ENCODE data around the gene CNPPD1.
"Not testable (repeated sequence)": the region's sequence is repeated elsewhere in the genome, so short reads cannot be mapped to it uniquely, and the experiment has no call there.

The CNPPD1 gene

DNA sequence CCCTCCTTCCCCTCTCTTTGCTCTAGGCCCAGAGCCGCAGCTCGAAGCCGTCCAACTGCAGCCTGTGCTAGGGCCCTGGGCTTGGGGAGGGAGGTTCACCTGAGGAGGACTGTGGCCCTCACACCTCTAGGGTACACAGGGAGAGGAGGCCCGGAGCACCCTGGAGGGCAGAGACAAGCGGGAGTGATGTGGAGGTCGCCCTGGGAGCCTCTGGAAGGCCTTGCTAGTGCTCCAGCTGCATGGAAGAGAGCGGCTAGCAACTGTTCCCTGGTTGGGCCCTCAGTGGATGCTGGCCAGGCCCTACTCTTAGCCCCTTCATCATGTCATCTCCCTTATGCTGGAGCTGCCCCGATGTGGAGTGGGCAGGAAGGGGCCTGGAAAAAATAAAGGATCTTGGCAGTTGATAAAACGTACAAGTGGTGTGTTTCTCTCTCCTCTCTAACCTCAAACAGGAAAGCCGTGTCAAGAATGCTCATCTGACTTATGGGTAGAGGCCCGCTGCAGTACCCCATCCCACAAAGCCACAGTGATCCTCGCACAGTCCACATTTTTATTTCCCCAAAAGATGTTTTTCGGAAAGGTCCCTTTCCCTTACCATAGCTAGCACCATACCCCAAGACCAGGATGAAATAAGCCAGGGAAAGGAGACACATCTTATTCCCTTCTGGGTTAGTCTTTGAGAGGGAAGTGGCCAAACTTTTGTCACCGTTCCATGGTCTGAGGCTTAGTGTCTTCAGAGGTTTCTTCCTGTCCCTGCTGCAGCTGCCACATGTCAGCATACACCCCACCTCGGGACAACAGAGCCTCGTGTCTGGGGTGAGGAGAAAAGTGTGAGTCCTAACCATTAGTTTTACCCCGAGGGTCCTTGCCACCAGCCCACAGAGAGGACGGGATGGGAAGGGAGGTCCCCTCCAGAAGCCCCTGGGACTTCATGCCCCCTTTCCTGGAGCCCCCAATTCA is 32.8 kb upstream of the CNPPD1 start:
- DNase-seq = no peak

DNA sequence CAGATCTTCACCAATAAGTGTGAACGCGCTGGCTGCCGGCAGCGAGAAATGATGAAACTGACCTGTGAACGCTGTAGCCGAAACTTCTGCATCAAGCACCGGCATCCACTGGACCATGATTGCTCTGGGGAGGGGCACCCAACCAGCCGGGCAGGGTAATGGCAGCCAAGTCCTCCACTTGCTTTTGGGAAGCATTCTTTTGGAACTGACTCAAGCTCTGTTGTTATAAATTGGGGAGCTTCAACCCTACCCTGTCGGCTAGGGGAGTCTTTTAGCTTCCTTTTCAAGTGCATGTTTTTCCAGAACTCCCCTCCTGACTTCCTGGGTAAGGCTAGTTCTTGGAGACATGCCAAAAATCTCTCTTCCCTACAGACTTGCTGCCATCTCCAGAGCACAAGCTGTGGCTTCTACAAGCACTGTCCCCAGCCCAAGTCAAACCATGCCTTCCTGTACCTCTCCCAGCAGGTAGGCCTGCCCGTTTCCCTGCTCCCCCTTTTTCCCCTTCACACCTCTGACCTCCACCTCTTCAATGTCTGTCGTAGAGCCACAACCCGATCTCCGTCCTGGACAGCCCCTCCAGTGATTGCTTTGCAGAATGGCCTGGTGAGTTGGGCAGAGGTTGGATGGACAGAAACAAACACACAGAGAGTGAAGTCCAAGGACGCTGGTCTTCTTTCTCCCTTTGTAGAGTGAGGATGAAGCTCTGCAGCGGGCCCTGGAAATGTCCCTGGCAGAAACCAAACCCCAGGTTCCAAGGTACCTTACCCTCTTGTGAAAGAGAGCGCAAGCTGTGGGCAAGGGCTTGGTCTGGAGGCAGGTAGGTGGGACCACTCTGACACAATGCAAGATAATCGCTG is 31.4 kb upstream of the CNPPD1 start:
- DNase-seq = peak in 1 of 56 donors; percentile 10

DNA sequence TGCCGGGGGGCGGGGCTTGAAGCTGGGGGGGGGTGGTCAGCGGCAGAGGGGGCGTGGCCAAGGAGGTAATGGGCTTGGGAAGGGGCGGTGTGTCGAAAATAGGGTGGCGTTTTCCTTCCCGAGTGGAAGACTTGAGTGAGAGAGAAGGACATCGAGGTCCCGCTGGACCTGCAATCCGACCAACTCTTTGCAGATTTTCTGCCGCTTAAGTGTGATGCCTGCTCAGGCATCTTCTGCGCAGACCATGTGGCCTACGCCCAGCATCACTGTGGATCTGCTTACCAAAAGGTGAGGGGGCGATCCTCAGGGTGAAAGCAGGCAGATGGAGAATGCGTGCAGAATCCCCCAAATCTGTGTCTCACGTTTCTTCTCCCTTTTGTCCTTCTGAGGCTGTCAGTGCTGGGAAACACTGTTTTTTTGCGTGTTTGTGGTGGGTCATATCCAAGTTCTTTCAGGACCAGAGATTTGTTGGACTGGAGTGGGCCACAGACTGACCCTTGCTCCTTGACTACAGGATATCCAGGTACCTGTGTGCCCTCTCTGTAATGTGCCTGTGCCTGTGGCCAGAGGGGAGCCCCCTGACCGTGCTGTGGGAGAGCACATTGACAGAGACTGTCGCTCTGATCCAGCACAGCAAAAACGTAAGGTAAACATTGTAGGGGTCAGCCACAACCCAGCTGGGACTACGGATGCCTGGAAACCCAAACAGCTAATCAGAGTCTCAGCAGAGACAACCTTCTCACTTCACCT is 30.6 kb upstream of the CNPPD1 start:
- peak in 1 of 56 donors; percentile 78 for DNase-seq

DNA sequence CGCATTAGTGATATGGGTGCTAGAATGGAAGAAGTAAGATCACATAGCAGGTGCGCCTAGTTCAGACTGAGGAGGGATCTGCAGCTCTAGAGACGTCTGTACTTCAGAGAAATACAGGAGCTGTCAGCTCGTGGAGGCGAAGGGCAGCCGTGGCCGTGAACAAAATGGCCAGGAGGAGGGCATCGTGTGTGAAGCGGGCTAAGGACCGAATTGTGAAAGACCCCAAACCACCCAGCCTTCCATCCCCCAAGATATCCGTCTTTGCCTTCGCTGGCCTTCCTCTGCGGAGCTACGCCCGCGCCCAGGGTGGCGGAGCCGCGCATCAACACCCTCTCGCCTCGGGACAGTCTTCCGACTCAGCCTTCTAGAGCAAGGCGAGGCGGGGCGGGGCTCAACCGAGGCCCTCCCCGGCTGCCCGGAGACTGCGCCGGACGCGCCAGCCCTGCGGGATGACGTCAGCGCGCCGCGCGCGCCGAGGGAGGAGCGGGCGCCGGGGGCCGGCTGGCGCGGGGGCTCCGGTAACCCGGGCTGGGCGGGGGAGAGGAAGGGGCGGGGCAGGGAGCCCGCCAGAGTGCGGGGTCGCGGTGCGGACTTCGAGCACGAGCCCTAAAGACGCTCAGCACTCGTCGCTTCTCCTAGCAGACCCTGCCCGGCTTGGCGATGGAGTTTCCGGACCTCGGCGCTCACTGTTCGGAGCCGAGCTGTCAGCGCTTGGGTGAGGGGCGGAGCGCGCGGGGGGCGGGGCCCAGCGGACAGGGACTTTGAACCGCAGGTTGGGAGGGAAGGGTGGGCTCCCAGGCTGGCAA is 29.8 kb upstream of the CNPPD1 start, which contains the start of gene ZFAND2B:
ZFAND2B (plus strand) TSS at position 455 of the 806 bp plus-strand sequence; CDS start at position 661, 206 bp downstream.
- peak; percentile 54 to 97 (median 91) for DNase-seq

DNA sequence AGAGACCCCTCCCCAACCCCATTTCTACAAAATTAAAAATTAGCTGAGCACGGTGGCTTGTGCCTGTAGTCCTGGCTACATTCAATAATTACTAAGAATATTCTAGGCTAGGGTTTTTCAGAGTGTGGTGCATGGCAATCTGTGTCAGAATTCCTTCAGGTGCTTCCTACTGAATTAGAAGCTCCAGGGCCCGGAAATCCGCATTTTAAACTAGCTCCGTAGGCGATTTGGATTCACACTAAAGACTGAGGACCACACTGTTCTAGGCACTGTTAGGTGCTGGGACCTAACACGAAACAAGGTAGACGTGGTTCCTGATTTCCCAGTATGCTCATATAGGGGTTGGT is 29.2 kb upstream of the CNPPD1 start:
- DNase-seq = no peak

DNA sequence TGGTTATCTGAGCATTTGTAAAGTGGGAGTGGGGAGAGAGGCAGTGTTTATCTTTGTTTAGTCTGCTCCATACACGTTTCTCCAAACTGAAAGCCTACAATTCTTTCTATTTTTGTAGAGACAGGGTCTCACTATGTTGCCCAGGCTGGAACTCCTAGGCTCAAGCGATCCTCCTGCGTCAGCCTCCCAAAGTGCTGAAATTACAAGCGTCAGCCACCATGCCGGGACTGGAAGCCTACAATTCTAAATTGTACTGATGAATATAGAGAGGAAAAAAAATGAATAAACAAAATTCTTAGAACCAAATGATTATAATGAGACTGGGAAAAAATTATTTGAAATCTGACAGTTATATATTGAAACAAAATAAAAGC is 28.4 kb upstream of the CNPPD1 start:
- no peak for DNase-seq

DNA sequence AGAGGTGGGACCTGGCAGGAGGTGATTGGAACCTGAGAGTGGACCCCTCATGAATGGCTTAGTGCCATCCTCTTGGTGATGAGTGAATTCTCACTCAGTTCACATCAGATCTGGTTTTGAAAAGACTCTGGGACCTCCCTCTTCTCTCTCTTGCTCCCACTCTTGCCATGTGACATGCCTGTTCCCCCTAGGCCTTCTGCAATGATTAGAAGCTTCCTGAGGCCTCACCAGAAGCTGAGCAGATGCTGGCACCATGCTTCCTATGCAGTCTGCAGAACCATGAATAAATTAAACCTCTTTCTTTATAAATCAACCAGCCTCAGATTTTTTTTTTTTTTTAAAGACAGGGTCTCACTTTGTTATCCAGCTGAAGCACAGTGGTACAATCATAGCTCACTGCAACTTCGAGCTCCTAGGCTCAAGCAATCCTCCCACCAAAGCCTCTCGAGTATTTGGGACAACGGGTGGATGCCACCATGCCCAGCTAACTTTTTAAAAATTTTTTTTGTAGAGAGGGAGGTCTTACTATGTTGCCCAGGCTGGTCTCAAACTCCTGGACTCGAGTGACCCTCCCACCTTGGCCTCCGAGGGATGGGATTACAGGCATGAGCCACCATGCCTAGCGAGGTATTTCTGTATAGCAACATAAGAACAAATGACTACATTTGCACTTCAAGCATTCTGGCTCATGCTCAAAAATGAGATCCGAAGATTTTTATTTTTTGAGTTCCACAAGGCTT is 27.9 kb upstream of the CNPPD1 start:
- no peak for DNase-seq

DNA sequence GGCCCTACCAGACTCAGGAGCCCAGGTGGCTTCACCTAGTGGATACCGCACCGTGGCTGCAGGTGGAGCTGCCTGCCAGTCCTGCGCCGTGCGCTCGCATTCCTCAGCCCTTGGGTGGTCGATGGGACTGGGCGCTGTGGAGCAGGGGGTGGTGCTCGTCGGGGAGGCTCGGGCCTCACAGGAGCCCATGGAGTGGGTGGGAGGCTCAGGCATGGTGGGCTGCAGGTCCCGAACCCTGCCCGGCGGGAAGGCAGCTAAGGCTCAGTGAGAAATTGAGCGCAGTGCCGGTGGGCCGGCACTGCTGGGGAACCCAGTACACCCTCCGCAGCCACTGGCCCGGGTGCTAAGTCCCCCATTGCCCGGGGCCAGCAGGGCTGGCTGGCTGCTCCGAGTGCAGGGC is 24.6 kb upstream of the CNPPD1 start:
- DNase-seq = not testable (repeated sequence)

DNA sequence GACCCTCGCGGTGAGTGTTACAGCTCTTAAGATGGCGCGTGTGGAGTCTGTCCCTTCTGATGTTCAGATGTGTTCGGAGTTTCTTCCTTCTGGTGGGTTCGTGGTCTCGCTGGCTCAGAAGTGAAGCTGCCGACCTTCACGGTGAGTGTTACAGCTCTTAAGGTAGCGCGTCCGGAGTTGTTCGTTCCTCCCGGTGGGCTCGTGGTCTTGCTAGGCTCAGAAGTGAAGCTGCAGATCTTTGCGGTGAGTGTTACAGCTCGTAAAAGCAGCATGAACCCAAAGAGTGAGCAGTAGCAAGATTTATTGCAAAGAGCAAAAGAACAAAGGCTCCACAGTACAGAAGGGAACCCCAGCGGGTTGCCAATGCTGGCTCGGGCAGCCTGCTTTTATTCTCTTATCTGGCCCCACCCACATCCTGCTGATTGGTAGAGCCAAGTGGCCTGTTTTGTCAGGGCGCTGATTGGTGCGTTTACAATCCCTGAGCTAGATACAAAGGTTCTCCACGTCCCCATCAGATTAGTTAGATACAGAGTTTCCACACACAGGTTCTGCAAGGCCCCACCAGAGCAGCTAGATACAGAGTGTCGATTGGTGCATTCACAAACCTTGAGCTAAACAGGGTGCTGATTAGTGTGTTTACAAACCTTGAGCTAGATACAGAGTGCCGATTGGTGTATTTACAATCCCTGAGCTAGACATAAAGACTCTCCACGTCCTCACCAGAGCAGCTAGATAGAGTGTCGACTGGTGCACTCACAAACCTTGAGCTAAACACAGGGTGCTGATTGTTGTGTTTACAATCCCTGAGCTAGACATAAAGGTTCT is 24.0 kb upstream of the CNPPD1 start:
- peak in 2 of 56 donors; percentile 2 to 11 for DNase-seq

DNA sequence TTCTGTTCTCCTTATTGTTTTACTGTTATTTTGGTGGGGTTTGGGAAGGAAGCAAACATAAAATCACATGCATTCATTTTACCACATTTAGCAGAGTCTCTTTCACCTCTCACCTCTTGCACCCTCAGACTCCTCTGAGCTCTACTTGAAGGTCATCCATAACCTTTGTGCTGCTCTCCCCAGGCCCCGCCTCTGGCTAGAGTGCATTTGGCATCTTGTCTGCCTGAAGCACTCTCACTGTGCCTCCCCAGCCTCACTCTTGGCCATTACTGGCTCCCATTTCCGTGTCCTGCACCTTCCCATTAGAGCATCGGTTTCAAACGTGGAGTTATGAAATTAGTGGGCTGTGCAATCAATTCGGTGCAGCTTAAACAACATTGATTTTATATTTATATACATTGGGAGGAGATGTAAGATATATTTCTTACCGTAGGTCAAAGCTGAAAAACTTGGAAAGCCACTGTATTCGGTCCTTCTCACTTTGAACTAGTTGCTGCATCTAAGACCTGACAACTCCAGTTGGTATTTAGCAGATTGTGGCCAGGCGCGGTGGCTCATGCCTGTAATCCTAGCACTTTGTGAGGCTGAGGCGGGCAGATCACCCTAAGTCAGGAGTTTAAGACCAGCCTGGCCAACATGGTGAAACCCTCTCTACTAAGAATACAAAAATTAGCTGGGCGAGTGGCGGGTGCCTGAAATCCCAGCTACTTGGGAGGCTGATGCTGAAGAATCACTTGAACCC is 22.9 kb upstream of the CNPPD1 start:
- no peak for DNase-seq

DNA sequence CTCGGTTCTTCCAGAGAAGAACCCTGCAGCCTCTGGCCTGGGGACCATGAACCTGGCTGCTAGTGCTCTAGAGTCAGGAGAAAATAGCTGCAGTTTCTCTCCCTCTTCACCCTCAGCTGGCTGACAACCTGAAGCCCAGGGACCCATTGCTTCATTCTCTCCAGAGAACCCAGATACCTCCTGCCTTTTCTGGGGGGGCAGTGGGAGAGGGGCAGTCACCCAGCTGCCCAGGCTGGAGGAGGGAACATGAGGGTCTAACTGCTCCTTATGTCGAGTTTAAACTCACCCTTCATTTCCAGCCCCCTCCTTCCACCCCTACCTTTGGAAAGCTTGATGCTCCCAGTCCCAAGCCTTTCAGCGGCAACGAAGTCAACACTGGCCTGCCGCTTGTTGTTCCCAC is 22.2 kb upstream of the CNPPD1 start:
- DNase-seq = no peak

DNA sequence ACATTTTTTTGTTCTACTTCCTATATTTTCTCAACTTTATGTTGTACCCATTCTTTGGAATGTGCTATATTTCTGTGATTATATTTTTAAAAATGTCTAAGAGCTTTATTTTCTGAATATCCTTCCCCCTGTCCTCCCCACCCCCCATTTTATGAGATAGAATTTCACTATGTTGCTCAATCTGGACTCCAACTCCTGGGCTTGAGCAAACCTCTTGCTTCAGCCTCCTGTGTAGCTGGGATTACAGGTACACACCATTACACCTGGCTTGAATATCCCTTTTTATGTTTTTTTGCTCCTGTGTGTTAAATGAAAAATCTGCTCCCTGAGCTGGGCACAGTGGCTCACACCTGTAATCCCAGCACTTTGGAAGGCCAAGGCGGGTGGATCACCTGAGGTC is 20.7 kb upstream of the CNPPD1 start:
- DNase-seq = no peak

DNA sequence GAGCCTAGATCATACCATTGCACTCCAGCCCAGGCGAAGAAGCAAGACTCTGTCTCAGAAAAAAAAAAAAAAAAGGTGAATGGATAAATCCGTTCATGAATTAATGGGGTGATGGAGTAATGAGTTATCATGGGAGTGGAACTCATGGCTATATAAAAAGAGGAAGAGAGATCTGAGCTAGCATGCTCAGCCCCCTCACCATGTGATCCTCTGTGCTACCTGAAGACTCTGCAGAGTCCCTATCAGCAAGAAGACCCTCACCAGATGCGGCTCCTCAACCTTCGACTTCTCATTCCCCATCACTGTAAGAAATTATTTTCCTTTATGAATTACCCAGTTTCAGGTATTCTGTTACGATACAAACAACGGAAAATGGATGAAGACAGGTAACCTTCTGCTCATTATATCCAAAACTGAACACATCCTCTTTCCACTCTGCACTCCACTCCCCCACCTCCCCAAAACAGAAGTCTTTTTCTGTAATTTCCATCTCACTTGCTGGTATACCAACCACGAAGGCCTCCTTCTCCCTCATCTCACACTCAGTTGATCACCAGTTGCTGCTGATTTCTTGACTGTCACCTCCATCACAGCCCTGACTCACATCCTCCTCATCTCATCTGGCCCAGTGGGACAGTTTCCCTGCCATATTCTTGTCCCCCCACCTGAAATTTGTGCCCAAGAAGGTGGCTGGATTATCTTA is 10.2 kb upstream of the CNPPD1 start:
- no peak for DNase-seq

DNA sequence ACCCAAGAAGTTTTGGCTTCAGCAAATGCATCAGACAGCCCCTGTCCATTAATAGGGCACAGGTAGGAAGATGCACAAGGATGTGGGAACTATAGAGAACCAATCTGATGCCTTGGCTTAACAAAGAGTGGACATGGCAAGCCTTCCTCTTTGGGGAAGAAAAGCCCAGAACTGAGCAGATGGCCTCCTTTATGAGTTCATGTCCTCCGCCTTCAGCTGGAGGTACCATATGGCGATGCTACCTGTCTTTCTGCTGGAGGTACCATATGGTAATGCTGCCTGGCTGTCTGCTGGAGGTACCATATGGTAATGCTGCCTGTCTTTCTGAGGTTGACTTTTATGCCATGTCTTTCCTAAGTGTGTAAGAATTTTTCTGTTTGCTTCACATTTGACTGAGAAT is 7.4 kb upstream of the CNPPD1 start:
- no peak for DNase-seq

DNA sequence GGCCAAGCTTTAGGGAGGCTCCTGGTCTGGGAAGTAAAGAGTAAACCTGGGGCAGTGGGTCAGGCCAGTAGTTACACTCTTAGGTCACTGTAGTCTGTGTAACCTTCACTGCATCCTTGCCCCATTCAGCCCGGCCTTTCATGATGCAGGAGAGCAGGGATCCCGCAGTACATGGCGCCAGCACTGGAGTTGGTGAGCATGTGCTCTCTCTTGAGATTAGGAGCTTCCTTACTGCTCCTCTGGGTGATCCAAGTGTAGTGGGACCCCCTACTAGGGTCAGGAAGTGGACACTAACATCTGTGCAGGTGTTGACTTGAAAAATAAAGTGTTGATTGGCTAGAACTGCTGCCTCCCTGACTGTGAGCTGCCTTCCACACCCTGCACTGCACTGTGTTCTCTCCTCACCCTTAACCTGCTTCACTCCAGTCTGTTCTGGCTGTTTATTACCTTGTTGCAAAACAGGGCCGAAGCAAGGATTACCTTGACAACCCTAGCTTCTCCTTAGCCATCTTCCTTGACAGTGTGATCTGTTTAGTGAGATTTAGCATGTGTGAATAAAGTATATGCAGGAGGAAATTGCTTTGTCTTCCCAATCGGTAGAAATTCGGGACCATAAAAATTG is 6.5 kb upstream of the CNPPD1 start:
- no peak for DNase-seq

DNA sequence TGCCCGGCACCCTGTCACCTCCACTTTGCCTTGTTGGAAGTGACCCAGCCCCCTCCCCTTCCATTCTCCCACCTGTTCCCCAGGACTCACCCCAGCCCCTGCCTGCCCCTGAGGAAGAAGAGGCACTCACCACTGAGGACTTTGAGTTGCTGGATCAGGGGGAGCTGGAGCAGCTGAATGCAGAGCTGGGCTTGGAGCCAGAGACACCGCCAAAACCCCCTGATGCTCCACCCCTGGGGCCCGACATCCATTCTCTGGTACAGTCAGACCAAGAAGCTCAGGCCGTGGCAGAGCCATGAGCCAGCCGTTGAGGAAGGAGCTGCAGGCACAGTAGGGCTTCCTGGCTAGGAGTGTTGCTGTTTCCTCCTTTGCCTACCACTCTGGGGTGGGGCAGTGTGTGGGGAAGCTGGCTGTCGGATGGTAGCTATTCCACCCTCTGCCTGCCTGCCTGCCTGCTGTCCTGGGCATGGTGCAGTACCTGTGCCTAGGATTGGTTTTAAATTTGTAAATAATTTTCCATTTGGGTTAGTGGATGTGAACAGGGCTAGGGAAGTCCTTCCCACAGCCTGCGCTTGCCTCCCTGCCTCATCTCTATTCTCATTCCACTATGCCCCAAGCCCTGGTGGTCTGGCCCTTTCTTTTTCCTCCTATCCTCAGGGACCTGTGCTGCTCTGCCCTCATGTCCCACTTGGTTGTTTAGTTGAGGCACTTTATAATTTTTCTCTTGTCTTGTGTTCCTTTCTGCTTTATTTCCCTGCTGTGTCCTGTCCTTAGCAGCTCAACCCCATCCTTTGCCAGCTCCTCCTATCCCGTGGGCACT is 5.8 kb upstream of the CNPPD1 start:
- DNase-seq = no peak
